Mesenchymal stem cell (in vitro differentiated cells and primary cell): ENCODE measurements around the gene CCNYL1.

ENCODE experiments used
- DNase-seq: peaks from one replicate; pipeline ENCODE4 v3.0.0-alpha.2; 2013
- H2AFZ ChIP-seq: one replicate; pipeline ENCODE4 v1.6.1; 2013; ENCODE audit warnings: low read depth, mild to moderate bottlenecking, control low read depth, inconsistent platforms, low read length, moderate library complexity
- H2AK5ac ChIP-seq: 2 replicates; pipeline ENCODE4 v1.6.1; 2013; ENCODE audit warnings: low read length, moderate library complexity, mild to moderate bottlenecking, inconsistent platforms; ENCODE audit not compliant: severe bottlenecking
- H2BK120ac ChIP-seq: one replicate; pipeline ENCODE4 v1.6.1; 2013; ENCODE audit warnings: low read depth, mild to moderate bottlenecking, inconsistent platforms, low read length, moderate library complexity
- H2BK12ac ChIP-seq, 2 experiments: one replicate each; pipeline ENCODE4 v1.6.1; 2013; ENCODE audit warnings: inconsistent platforms in 2 of 2, low read length in 2 of 2, mild to moderate bottlenecking in 2 of 2, moderate library complexity in 2 of 2, control low read depth in 1 of 2
- H2BK15ac ChIP-seq: one replicate; pipeline ENCODE4 v1.6.1; 2013; ENCODE audit warnings: mild to moderate bottlenecking, low read depth, inconsistent platforms; ENCODE audit not compliant: poor library complexity, severe bottlenecking
- H2BK5ac ChIP-seq: 2 replicates; pipeline ENCODE4 v1.6.1; 2013; ENCODE audit warnings: low read depth, mild to moderate bottlenecking, low read length, control low read depth, inconsistent platforms; ENCODE audit not compliant: poor library complexity, severe bottlenecking
- H3K14ac ChIP-seq, 2 experiments: one replicate each; pipeline ENCODE4 v1.6.1; 2013; ENCODE audit warnings: inconsistent platforms in 2 of 2, low read length in 2 of 2, control low read depth in 1 of 2, mild to moderate bottlenecking in 1 of 2, moderate library complexity in 1 of 2
- H3K18ac ChIP-seq, 2 experiments: one replicate each; pipeline ENCODE4 v1.6.1; 2013; ENCODE audit warnings: inconsistent platforms in 2 of 2, low read length in 2 of 2, control low read depth in 1 of 2, low read depth in 1 of 2, mild to moderate bottlenecking in 1 of 2
- H3K23ac ChIP-seq, 2 experiments: one replicate each; pipeline ENCODE4 v1.6.1; 2013; ENCODE audit warnings: inconsistent platforms in 2 of 2, low read length in 2 of 2, mild to moderate bottlenecking in 2 of 2, moderate library complexity in 2 of 2, control low read depth in 1 of 2
- H3K27ac ChIP-seq: 2 replicates; pipeline ENCODE4 v1.5.1; 2013; ENCODE audit warnings: mild to moderate bottlenecking, moderate library complexity, low read length, control low read depth, inconsistent platforms; ENCODE audit not compliant: poor library complexity, severe bottlenecking
- H3K27me3 ChIP-seq, 2 experiments: 2 replicates each; pipeline versions ENCODE4 v1.6.1 to v1.7.0; 2013; ENCODE audit warnings: low read length in 2 of 2, mild to moderate bottlenecking in 2 of 2, moderate library complexity in 2 of 2, control low read depth in 1 of 2, inconsistent platforms in 1 of 2; ENCODE audit not compliant: control insufficient read depth in 1 of 2, insufficient read depth in 1 of 2
- H3K36me3 ChIP-seq, 2 experiments: 2 replicates each; pipeline versions ENCODE4 v1.6.1 to v1.7.0; 2013; ENCODE audit warnings: low read length in 2 of 2, control low read depth in 1 of 2, inconsistent platforms in 1 of 2, low read depth in 1 of 2, mild to moderate bottlenecking in 1 of 2; ENCODE audit not compliant: insufficient read depth in 2 of 2, control insufficient read depth in 1 of 2
- H3K4ac ChIP-seq, 2 experiments: one replicate each; pipeline ENCODE4 v1.6.1; 2013; ENCODE audit warnings: inconsistent platforms in 2 of 2, low read length in 2 of 2, mild to moderate bottlenecking in 2 of 2, moderate library complexity in 2 of 2, control low read depth in 1 of 2, low read depth in 1 of 2
- H3K4me1 ChIP-seq: 2 replicates; pipeline ENCODE4 v1.6.1; 2013; ENCODE audit warnings: low read depth, low read length, control low read depth; ENCODE audit not compliant: control insufficient read depth, insufficient read depth
- H3K4me2 ChIP-seq: 2 replicates; pipeline ENCODE4 v1.6.1; 2013; ENCODE audit warnings: low read length, mild to moderate bottlenecking, inconsistent platforms; ENCODE audit not compliant: poor library complexity, severe bottlenecking
- H3K4me3 ChIP-seq, 2 experiments: 2 replicates each; pipeline versions ENCODE4 v1.5.1 to v1.7.0; 2013; ENCODE audit warnings: low read length in 2 of 2, mild to moderate bottlenecking in 2 of 2, control low read depth in 1 of 2, low read depth in 1 of 2; ENCODE audit not compliant: insufficient read depth in 1 of 2
- H3K79me1 ChIP-seq: replicated peaks from 2 replicates; pipeline ENCODE4 v1.6.1; 2013; ENCODE audit warnings: mild to moderate bottlenecking, control low read depth, low read length, inconsistent platforms; ENCODE audit not compliant: poor library complexity, severe bottlenecking
- H3K9ac ChIP-seq: 2 replicates; pipeline ENCODE4 v1.7.0; 2013; ENCODE audit warnings: mild to moderate bottlenecking, low read length, moderate library complexity
- H3K9me3 ChIP-seq: 2 replicates; pipeline ENCODE4 v1.7.0; 2013; ENCODE audit warnings: mild to moderate bottlenecking, low read length; ENCODE audit not compliant: control insufficient read depth
- H4K8ac ChIP-seq: one replicate; pipeline ENCODE4 v1.6.1; 2013; ENCODE audit warnings: inconsistent platforms, mild to moderate bottlenecking, low read length, moderate library complexity
- H4K91ac ChIP-seq: one replicate; pipeline ENCODE4 v1.6.1; 2013; ENCODE audit warnings: mild to moderate bottlenecking, low read length, inconsistent platforms
- WGBS: methylation state at CpG from one replicate; pipeline ENCODE4 v1.1.7; 2013; ENCODE audit warnings: mixed read lengths; 5-methylcytosine and 5-hydroxymethylcytosine counted together

The CCNYL1 gene

DNA sequence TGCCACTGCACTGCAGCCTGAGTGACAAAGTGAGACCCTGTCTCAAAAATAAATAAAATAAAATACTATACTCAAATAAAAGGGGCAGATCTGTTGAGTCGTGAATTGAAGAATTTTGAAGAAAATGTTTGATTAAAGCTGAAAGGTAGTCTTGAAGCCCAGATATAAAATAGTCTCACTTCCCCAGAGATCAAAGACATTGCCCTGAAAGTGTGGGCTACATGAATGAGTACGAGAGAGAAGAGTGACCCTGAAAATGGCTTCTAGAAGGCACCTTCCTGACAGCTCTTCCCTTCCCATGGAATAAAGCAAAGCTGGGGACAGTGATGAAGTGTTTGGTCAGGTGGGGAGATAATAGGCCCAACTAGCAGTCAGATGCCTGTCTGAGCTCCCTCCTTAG, 72.1 kb downstream of the CCNYL1 start:
- no peak overlapping the region for H2AFZ ChIP-seq
- H3K4me3 ChIP-seq: no peak overlapping the region
- H2BK120ac ChIP-seq: no peak overlapping the region
- no peaks in the 10 kb centered on the region for H3K27me3 ChIP-seq
- no peak overlapping the region for H3K18ac ChIP-seq
- no peak overlapping the region for H3K4ac ChIP-seq
- H2BK15ac ChIP-seq: no peak overlapping the region
- no peak overlapping the region for H2AK5ac ChIP-seq
- no peaks in the 10 kb centered on the region for H3K9me3 ChIP-seq
- no peak overlapping the region for H2BK12ac ChIP-seq
- DNase-seq: no peak
- WGBS: 94% methylated on average over 1 of the region's 2 CpGs
- no peak overlapping the region for H3K9ac ChIP-seq
- H3K79me1 ChIP-seq: no peaks in the 10 kb centered on the region
- H3K14ac ChIP-seq: no peak overlapping the region
- H2BK5ac ChIP-seq: no peak overlapping the region
- H3K4me1 ChIP-seq: no peaks in the 10 kb centered on the region
- H3K4me2 ChIP-seq: no peak overlapping the region
- H4K8ac ChIP-seq: no peak overlapping the region
- H3K27ac ChIP-seq: no peak overlapping the region
- no peak overlapping the region for H3K23ac ChIP-seq
- H4K91ac ChIP-seq: no peak overlapping the region
- no peaks in the 10 kb centered on the region for H3K36me3 ChIP-seq

DNA sequence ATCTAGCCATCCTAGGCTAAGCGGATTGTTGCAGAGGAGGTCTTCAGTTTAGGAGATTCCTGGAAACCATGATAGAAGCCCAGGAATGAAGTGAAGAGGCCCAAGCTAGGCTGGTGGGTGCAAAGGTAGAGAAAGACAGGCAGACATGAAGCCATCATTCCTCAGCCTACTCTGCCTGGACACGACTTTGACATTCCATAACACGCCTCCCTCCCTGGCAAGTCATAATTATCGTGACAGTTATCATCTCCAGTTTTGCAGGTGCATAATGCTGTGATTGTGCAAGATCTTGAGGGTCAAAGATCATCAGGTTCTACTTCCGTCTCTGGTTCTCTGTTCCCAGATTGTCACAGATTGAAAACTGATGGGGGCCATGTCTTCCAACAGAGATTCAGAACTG, 73.5 kb downstream of the CCNYL1 start:
- Histone ChIP-seq H3K18ac (no peak overlapping the region), H3K4ac (no peak overlapping the region), H3K27ac (no peak overlapping the region), H3K4me1 (no peaks in the 10 kb centered on the region), H3K4me3 (no peak overlapping the region), H4K8ac (no peak overlapping the region), H2BK15ac (no peak overlapping the region), H3K36me3 (no peaks in the 10 kb centered on the region), H3K9ac (no peak overlapping the region), H2AK5ac (no peak overlapping the region), H2AFZ (no peak overlapping the region), H2BK5ac (no peak overlapping the region), H3K79me1 (no peaks in the 10 kb centered on the region), H3K27me3 (no peaks in the 10 kb centered on the region), H3K14ac (no peak overlapping the region), H3K23ac (no peak overlapping the region), H2BK120ac (no peak overlapping the region), H3K9me3 (no peaks in the 10 kb centered on the region), H4K91ac (no peak overlapping the region), H2BK12ac (no peak overlapping the region), H3K4me2 (no peak overlapping the region)
- DNase-seq: no peak
- 90% methylated on average over 5 of the region's 5 CpGs for WGBS

DNA sequence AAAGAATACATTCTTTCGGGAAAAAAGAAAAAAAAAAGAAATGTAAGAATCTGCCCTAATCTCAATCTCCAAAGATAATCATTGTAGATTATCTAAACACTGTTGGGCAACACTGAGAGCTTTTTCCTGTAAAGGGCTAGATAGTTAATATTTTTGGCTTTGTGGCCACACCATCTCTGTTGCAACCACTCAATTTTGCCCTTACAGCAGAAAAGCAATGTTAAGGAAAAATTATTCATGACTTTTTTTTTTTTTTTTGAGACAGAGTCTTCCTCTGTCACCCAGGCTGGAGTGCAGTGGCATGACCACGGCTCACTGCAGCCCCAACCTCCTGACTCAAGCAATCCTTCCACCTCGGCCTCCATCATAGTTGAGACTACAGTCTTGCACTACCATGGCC, 75.6 kb downstream of the CCNYL1 start:
- no CpG with 5 or more reads among the region's 3 CpGs for WGBS
- no peak overlapping the region for H2BK12ac ChIP-seq
- H2AFZ ChIP-seq: no peak overlapping the region
- H3K18ac ChIP-seq: no peak overlapping the region
- H3K4me3 ChIP-seq: no peak overlapping the region
- H2BK5ac ChIP-seq: no peak overlapping the region
- H3K4me2 ChIP-seq: no peak overlapping the region
- no peak overlapping the region for H3K9ac ChIP-seq
- no peaks in the 10 kb centered on the region for H3K36me3 ChIP-seq
- no peak overlapping the region for H3K4ac ChIP-seq
- H3K23ac ChIP-seq: no peak overlapping the region
- H4K8ac ChIP-seq: no peak overlapping the region
- H3K9me3 ChIP-seq: no peaks in the 10 kb centered on the region
- H3K27ac ChIP-seq: no peak overlapping the region
- no peak overlapping the region for H3K14ac ChIP-seq
- no peaks in the 10 kb centered on the region for H3K79me1 ChIP-seq
- no peak for DNase-seq
- no peak overlapping the region for H4K91ac ChIP-seq
- H3K27me3 ChIP-seq: no peaks in the 10 kb centered on the region
- no peak overlapping the region for H2BK120ac ChIP-seq
- H2AK5ac ChIP-seq: no peak overlapping the region
- no peak overlapping the region for H2BK15ac ChIP-seq
- peaks cover 1% of the 10 kb centered on the region for H3K4me1 ChIP-seq

DNA sequence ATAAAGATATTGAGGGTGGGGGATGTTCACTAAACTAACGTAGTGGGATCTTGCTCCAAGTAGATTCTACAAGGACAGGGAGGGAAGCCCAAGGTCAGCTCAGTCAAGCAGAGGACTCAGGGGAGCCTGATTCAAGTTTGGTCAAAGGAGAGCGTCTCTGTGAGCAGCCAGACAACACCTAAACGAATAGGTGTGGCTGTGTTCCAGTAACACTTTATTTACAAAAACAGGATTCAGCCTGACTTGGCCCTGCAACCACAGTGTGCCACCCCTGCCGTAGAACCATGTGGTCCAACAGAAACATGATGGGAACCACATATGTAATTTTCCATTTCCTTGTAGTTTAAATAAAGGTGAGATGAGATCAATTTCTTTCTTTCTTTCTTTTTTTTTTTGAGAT, 76.4 kb downstream of the CCNYL1 start:
- Histone ChIP-seq H2AK5ac (no peak overlapping the region), H3K18ac (no peak overlapping the region), H3K23ac (no peak overlapping the region), H4K91ac (no peak overlapping the region), H3K4me3 (no peak overlapping the region), H2BK5ac (no peak overlapping the region), H2BK15ac (no peak overlapping the region), H3K27ac (no peak overlapping the region), H3K4me1 (peaks cover 5% of the 10 kb centered on the region), H3K9ac (no peak overlapping the region), H3K36me3 (no peaks in the 10 kb centered on the region), H3K14ac (no peak overlapping the region), H3K4me2 (no peak overlapping the region), H4K8ac (no peak overlapping the region), H3K79me1 (no peaks in the 10 kb centered on the region), H2AFZ (no peak overlapping the region), H3K9me3 (no peaks in the 10 kb centered on the region), H2BK12ac (no peak overlapping the region), H3K4ac (no peak overlapping the region), H2BK120ac (no peak overlapping the region), H3K27me3 (no peaks in the 10 kb centered on the region)
- 81% methylated on average over 4 of the region's 4 CpGs for WGBS
- DNase-seq: no peak
